Measurements from ENCODE around the gene OGT.
"Not testable (repeated sequence)": the region's sequence is repeated elsewhere in the genome, so short reads cannot be mapped to it uniquely, and the experiment has no call there.

OGT gene

GRCh38 chrX:71579136-71579989 is 46.5 kb downstream of the OGT start:
- Histone ChIP-seq H3K9me3 (ENCODE audit: severe bottlenecking) (no peaks in the 10 kb centered on the region), H3K27ac (no peak overlapping the region), H3K36me3 (peaks cover 2% of the 10 kb centered on the region; the same call in 1 of the 2 replicates), H3K27me3 (ENCODE audit: insufficient read depth, low read depth, severe bottlenecking) (peaks cover 6% of the 10 kb centered on the region), H3K4me3 (ENCODE audit: low read depth, low read length) (no peak overlapping the region)
- TF ChIP-seq, protein P1, sequence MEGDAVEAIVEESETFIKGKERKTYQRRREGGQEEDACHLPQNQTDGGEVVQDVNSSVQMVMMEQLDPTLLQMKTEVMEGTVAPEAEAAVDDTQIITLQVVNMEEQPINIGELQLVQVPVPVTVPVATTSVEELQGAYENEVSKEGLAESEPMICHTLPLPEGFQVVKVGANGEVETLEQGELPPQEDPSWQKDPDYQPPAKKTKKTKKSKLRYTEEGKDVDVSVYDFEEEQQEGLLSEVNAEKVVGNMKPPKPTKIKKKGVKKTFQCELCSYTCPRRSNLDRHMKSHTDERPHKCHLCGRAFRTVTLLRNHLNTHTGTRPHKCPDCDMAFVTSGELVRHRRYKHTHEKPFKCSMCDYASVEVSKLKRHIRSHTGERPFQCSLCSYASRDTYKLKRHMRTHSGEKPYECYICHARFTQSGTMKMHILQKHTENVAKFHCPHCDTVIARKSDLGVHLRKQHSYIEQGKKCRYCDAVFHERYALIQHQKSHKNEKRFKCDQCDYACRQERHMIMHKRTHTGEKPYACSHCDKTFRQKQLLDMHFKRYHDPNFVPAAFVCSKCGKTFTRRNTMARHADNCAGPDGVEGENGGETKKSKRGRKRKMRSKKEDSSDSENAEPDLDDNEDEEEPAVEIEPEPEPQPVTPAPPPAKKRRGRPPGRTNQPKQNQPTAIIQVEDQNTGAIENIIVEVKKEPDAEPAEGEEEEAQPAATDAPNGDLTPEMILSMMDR (IDR thresholded peaks at IDR 0.05; ENCODE audit: low read depth, low read length) = no peak
- no peak for DNase-seq

DNA sequence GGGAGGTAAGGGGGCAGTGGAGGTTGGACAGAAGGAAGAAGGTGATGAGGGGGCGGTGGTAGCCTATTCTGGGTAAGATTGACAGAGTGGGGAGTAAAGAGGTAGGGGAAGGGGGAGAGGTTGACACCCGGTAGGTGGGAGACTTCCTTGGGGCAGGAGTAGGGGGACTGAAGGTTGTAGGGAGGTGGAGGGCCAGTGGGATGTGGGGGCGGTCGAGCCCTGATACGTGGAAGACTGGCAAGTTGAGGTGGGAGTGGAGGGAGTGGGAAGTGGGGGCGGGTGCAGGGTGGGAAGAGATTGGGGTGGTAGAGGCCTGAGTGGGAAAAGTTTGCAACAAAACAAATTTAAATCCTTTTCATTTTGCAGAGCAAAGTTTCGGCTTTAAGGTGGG is 47.1 kb downstream of the OGT start:
- TF ChIP-seq, protein P1 (IDR thresholded peaks at IDR 0.05; ENCODE audit: low read depth, low read length) = no peak
- H3K27me3 ChIP-seq (ENCODE audit: insufficient read depth, low read depth, severe bottlenecking) = peaks cover 6% of the 10 kb centered on the region
- no peak overlapping the region for H3K4me3 ChIP-seq (ENCODE audit: low read depth, low read length)
- H3K36me3 ChIP-seq = peaks cover 2% of the 10 kb centered on the region; the same call in 1 of the 2 replicates
- H3K27ac ChIP-seq = no peak overlapping the region
- DNase-seq = no peak
- H3K9me3 ChIP-seq (ENCODE audit: severe bottlenecking) = no peaks in the 10 kb centered on the region

- TF ChIP-seq, protein P1 (IDR thresholded peaks at IDR 0.05; ENCODE audit: low read depth, low read length) = no peak
- Histone ChIP-seq H3K36me3 (no peaks in the 10 kb centered on the region), H3K4me3 (ENCODE audit: low read depth, low read length) (no peak overlapping the region), H3K27ac (no peak overlapping the region), H3K27me3 (ENCODE audit: insufficient read depth, low read depth, severe bottlenecking) (peaks cover 8% of the 10 kb centered on the region), H3K9me3 (ENCODE audit: severe bottlenecking) (no peaks in the 10 kb centered on the region)
- DNase-seq = no peak
Measured at GRCh38 chrX:71581210-71581609, 48.3 kb downstream of the OGT start.

DNA sequence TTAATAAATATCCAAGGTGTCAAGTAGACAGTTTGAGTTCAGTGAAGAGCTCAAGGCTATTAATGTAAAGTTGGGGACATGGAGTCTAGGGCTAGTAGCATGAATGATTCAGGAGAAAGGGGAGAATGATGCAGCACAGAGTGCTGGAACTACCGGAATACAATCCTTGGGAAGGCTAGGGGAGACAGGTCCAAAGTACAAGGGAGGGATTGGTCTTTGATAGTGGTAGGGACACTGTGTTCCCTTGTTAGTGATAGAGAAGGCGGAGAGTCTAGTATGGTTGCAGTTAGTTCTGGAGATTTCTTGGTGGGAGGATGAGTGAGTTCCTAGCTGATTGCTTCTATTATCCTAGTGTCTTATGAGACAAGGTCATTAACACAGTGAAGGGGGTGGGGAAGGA is 54.0 kb downstream of the OGT start:
- Histone ChIP-seq H3K36me3 (no peaks in the 10 kb centered on the region), H3K27ac (no peak overlapping the region), H3K4me3 (ENCODE audit: low read depth, low read length) (no peak overlapping the region), H3K27me3 (ENCODE audit: insufficient read depth, low read depth, severe bottlenecking) (peaks cover 3% of the 10 kb centered on the region), H3K9me3 (ENCODE audit: severe bottlenecking) (no peaks in the 10 kb centered on the region)
- DNase-seq = no peak
- TF ChIP-seq, protein P1 (IDR thresholded peaks at IDR 0.05; ENCODE audit: low read depth, low read length) = no peak

DNA sequence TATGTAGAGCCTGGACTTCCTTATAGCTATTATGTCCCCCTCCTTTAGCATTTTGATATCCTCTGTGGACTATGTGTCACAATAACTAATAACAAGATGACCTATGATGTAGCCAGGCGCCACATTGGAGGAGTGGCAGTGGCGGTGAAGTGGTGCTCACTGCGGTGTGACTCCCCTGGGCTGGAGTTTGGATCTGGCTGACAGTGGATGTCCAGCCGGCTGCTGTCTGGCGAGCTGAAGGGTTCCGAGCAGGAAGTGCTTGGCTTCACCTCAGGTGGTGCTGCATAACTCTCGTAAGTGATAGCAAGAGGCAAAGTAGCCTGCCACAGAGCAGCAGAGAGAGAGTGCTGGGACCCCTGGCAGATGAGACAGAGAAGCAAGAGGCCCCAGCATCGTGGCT is 60.3 kb downstream of the OGT start:
- H3K27me3 ChIP-seq (ENCODE audit: insufficient read depth, low read depth, severe bottlenecking); H3K4me3 ChIP-seq (ENCODE audit: low read depth, low read length); H3K27ac ChIP-seq; H3K9me3 ChIP-seq (ENCODE audit: severe bottlenecking); H3K36me3 ChIP-seq; DNase-seq: not testable (repeated sequence)

DNA sequence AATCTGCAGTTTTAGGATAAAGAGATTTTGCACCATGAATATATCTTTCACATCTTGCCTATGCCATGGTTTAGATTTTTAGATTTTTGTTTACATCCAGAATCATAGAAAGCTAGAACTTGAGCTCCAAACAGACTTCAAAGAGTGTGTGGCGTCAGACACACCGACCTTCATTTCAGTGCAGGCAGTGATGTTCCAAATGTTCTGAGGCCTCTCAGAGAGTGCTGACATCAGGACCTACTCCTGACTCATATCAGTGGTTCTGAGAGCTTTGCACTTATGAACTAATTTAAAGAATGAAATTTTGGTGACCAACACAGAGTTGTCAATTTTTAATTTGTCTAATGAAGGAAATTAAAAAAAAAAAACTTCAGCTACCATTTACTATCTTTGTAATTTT is 67.1 kb downstream of the OGT start:
- H3K9me3 ChIP-seq (ENCODE audit: severe bottlenecking) = no peaks in the 10 kb centered on the region
- TF ChIP-seq, protein P1 (IDR thresholded peaks at IDR 0.05; ENCODE audit: low read depth, low read length) = no peak

More for the DNA sequence above, 67.1 kb downstream of the OGT start:
- peaks cover 15% of the 10 kb centered on the region for H3K27me3 ChIP-seq (ENCODE audit: insufficient read depth, low read depth, severe bottlenecking)
- no peak for DNase-seq
- no peak overlapping the region for H3K27ac ChIP-seq
- H3K36me3 ChIP-seq = no peaks in the 10 kb centered on the region
- H3K4me3 ChIP-seq (ENCODE audit: low read depth, low read length) = no peak overlapping the region

Measured in WERI-Rb-1 (cell line).